Activated CD4-positive, alpha-beta T cell treated with anti-CD3 and anti-CD28 coated beads, Interleukin-2, amount 50 U/mL, for 48 hours (primary cell): ENCODE data around the gene PROM1.

Source experiments
- DNase-seq, 2 experiments: peaks; one replicate each; pipeline ENCODE4 v3.0.0-alpha.2; 2020

The PROM1 gene, protein sequence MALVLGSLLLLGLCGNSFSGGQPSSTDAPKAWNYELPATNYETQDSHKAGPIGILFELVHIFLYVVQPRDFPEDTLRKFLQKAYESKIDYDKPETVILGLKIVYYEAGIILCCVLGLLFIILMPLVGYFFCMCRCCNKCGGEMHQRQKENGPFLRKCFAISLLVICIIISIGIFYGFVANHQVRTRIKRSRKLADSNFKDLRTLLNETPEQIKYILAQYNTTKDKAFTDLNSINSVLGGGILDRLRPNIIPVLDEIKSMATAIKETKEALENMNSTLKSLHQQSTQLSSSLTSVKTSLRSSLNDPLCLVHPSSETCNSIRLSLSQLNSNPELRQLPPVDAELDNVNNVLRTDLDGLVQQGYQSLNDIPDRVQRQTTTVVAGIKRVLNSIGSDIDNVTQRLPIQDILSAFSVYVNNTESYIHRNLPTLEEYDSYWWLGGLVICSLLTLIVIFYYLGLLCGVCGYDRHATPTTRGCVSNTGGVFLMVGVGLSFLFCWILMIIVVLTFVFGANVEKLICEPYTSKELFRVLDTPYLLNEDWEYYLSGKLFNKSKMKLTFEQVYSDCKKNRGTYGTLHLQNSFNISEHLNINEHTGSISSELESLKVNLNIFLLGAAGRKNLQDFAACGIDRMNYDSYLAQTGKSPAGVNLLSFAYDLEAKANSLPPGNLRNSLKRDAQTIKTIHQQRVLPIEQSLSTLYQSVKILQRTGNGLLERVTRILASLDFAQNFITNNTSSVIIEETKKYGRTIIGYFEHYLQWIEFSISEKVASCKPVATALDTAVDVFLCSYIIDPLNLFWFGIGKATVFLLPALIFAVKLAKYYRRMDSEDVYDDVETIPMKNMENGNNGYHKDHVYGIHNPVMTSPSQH

DNA sequence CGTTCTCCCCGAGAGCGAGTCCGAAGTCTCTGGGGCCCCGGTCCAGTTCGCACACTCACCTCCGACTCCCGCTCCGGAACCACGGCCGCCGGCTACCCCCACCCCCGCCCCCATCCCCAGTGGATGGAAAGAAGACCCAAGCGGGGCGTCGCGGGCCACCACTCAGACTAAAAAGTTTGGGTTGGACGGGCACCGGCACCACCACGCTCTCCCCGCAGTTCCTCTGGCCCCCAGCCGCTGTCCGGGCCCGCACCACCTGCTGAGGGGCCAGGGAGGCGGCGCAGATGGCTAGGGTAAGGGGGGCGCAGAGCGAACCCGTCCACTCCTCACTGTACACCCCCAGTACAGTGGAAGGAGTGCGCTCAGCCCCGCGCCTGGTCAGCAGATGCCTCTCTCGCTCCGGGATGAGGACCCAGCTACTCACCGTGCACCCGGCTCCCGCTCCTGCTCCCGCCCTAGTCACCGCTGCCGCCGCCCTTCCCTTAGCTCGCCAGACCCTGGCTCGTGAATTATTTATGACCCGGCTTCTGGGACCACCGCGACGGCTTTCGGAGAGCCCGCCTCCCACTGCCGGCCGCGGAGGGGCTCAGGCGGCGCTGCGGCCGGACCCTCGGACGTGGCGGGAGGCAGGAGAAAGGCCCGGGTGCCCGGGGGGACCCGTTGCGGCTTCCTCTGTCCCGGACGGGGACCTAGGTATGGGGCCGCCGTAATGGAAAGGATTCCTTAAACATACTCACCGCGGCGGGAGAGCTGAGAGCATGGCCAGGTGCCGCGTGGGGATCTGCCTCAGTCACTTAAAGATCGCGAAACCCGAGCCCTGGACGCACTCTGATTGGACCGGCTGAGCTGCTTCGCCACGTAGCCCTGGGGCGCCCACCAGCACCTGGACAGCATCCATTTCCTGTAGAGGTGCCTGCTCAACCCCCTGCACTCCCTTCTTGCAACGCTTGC, at the start of gene PROM1:
TSS of gene PROM1 (minus strand) at position 783 of the 951 bp plus-strand sequence. CDS start 8,117 bp downstream, outside the sequence.
- no peak for DNase-seq

DNA sequence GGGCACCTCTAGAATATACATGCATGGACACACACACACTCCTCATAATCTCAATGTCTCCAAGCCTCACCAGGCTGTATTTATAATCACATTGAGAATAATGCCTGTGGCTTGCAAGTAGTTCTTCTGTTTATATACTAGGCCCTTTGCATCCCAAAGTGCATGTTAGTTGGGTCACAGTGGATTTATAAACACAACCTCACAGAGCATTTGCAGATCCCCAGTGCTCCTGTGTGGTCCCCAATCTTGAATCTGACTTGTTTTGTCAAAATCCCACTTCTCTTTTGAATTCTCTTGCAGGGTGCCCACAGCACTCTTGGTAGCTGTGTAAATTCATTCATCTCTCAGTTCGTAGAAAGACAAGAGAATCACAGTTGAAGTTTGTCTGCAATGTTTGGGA, 49.6 kb upstream of the PROM1 start:
- DNase-seq: no peak

DNA sequence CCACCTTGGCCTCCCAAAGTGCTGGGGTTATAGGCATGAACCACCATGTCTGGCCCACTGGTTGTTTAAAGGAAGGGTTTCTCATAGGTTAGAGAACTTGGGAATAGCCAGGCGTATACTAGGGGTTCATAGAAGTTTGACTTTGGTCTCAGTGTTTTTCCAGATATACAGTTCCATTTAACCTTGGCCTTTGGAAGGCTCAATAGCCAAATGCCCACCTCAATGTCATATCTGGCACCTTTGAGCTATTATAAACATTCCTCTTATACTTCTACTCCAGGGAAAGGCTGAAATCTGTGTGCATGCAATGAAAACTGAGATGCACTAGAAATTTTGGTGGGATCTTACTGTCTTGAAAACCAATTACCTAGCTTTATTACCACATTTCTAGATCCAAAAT, 47.5 kb upstream of the PROM1 start:
- no peak for DNase-seq

DNA sequence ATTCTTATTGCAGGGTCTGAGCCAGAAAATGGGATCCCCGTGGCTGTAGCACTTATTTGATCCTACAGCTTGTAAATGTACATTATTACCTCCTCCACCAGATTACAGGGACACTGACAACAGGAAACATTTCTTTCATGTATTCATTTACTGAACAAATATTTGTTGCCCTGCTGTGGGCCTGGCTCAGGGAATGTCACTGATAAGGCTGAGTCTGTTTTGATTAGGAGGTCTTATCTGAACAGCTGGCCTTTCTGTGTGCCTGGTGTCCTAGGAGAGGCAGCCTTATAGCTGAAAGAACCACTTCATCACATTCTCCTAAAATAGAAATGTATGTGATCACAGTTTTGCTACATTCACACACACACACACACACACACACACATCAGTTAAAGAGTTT, 45.5 kb upstream of the PROM1 start:
- no peak for DNase-seq

DNA sequence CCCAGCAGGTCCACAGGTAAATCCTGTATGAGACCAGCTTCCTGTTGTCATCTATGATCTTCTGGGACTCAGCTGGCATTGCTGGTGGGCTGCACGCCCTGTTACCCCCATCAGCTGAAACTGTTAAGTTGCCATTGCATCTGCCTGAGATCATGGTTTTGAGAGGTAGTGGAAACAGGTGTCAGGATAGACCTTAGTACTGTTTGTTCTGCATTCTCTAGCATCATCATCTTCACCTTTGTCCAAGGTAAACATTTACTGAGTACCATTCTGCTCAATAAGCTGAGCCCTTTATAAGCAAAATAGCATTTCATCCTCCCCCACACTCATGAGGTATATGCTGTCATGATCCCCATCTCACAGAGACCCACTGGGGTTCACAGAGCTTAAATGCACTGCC, 42.9 kb upstream of the PROM1 start:
- no peak for DNase-seq

DNA sequence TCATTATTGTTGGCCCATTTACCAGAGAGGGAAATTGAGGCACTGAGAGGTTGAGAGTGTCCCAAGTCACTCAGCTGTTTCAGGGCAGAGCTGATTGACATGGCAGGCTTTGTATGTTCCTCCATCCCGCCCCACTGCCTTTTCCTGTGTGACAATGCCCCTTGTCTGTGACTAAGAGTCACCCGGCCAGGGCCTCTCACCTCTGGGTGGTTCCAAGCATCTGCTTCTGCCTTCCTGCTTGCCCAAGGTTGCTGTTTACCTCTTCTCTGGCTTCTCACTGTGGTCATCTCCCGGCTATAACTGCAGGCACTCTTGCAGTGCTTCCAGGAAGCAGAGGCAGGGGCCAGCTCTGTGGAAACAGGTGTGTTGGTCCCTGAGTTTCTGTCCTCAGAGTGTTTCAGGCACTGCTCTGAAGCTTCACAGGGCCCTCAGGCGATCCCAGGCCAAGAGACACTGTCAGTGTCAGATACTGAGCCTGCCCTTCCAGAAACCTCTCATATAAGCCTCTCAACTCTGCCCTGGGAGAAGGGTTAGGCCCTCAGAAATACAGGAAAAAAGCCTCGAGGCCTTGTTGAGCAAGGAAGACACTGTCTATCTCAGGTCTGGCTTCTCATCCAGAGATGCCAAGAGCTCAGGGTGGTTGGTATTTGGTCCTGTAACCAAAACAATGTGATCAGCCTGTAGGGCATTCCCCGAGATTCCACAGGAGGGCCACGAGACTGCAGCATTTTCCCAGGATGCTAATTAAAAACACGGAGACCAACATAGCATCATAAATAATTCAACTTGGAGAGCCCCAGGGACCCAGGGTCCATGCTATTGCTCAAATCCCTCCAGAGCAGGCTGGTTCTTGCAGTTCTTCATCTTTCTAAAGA, 42.0 kb upstream of the PROM1 start:
- no peak for DNase-seq

DNA sequence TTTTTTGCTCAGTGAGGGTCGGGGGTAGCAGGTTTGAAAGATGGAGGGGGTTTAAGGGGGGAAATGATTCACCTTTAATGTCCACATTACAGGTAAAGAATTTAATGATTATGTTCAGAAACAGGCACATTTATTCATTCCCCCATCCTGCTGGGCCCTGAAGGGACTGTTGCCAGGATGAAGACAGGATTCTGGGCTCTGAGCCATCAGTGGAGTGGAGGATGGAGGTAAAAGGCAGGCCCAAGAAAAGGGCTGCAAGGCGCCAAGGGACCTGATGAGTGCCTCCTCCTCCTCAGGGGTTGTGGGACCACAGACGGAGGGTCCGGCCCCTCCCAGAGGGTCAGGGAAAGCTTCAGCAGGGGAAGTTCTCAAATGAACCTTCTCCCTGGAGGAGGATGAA, 40.4 kb upstream of the PROM1 start:
- no peak for DNase-seq

DNA sequence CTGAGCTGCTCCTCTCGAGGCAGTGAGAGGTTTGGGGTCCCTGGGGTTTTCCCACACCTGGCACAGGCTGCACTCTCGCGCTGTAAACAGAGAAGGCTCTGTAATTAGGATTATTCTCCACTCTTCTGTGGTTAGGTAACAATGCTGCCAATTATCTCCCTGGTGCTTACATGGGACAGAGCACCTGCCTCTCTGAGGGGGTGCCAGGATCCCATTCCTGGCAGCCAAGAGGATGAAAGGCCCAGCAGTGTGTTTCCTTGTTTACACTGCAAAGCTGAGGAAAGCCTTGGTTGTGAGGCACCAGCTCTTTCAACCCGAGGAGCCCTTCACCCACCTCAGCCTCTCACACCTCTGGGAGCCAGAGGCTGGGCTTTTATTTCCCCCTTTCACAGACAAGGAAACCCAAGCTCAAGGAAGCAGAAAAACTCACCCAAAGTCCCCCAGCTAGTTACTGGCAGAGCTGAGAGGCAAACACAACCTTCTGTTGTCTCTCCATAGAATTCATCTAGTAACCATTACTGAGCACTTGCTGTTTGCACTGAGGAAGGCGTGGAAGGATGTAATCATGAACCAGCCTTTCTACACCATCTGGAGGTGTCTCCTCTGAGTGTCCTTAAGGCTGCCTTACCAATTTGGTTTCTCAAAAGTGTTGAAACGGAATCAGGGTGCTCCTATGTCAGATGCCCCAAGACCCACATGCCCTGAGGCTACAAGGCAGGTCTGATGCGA, 39.7 kb upstream of the PROM1 start:
- DNase-seq: no peak

DNA sequence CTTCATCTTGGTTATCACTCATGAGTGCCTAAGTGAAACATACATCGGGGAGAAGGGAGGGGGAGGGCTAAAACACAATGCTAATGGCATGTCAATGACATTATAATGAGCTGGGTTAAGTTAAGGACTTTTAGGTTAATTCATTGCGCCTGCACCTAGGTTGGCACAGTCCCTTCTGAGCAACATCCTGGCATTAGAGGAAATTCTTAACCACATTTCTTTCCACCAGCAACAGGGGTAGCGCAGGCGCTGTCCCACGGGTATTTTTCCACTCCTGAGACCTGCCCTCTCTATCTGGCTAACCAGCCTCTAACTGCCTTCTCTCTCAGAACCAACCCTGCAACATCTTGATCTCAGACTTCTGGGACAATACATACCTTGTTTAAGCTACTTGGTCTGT, 39.0 kb upstream of the PROM1 start:
- peak; percentile 25 to 40 for DNase-seq

DNA sequence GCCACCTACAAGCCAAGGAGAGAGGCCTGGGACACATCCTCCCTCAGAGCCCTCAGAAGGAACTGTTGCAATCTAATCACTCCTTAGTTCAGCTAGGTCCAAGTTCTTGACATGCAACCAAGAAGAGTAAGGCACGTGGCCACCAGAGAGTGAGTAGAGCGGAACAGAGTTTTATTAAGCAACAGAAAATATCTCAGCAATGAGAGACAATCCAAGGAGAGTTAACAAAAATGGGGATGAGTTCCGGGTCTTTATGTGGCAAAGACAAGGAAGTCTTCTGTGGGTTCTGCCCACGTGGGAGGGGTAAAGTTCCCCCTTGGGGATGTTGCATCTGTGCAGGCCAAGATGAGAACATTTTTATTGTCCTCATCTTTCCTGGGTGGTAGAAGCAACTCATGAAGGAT, 38.5 kb upstream of the PROM1 start:
- DNase-seq: no peak

DNA sequence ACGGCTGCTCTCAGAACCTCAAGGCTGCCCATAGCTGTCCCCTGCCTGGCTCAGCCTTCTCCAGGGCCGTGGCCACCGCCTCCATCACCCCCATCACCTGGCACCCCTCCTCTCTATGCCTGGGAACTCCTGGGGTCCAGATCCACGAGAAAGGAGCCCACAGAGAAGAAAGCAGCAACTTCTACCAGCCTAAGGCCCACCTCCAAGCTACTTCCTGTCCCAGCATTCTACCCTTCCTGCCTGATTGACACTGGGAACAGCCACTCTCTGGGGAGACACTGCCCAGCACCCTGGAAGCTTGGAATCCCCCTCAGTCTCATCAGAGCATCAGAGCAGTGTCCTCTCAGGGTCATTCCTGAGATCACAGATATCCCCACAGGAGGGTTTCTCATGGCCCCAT, 36.9 kb upstream of the PROM1 start:
- DNase-seq: no peak

DNA sequence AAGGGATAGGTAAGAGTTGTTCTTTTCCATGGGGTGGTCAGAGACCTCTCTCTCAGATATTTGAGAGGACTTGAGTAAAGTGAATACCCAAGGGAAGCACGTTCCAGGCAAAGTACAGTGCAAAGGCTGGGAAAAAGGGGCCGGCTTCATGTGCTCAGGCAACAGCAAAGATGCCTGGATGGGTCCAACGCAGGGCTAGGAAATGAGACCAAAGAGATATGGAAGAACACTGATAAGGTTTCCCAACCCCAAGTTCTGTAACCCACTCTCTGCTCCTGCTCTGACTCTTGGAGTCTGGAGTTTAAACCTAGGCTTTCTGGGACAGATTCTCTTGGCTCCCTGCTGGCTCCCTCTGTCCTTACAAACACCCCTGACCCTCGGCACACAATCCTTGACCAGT, 36.2 kb upstream of the PROM1 start:
- DNase-seq: no peak

DNA sequence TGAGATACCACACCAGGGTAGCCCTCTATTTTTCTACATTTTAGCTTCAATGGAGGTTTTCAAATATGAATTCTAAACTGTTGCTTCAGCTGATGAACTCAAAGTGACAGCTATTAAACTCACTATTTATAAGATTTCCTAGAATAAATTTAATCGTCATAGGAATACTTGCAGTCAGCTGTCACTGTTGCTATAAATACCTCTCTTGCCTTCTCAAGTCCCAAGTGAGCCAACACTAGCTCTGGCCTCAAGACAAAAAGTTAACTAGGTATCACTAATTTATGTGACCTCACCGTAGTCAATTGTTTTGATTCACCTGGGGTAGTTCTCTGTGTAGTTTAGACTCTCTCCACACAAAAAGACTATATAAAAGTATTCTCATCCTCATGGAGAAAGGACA, 34.3 kb upstream of the PROM1 start:
- DNase-seq: no peak

DNA sequence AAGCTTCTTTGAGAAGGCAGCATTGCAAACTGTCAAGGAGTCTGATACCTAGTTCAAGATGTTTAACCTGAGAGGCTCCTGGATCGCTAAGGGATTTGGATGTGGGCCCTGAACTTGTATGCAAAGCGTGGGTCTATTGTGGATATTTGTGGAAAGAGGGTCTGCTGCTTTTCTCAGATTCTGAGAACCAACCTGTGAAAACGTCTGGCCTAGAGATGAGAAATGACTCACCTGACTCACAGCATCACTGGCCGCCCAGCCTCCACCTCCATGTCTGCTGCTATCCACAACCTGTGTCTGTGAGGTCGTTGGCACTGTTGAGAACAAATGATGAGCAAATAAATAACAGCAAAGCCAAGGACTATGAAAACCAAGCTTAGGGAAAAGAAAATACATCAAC, 33.3 kb upstream of the PROM1 start:
- no peak for DNase-seq

DNA sequence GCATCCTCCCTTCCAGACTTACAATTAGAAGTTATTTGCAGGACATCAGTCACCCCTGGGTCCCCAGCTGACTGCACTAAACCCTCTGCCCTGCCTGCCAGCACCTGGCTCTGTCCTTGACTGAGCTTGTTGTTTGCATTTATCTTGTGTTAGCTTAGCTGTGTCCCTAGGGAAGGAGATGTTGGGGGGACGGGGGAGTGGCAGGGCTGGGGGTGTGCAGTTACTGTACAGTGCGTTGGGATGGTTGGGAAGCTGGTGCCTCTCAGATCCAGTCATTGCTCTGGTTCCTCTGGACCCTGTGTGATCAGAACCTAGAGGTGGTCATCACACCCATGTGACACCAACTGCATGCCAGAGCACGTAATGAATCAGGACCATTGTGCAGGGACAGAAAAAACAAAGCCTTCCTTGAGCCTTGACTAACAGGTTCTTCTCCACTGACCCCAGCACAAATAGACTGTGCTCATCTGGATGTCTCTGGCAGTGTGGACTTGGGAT, 32.7 kb upstream of the PROM1 start:
- DNase-seq: no peak

DNA sequence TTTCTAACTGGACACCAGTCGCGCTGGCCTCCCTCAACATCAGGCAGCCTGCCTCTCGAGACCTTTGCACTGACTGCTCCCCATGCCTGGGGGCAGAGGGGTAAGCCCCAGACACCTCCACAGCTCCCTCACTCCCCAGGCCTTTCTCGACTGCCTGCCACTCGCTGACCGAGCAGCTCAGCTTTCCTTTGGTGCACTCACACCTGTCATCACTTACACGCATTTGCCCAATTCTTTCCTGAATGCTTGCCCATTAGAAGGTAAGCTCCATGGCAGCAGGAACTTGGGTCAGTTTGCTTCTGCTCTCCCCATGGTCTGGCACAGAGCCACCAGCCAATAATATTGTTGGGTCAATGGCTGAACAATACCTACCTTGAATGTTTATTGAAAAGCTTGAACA, 32.2 kb upstream of the PROM1 start:
- DNase-seq: no peak

DNA sequence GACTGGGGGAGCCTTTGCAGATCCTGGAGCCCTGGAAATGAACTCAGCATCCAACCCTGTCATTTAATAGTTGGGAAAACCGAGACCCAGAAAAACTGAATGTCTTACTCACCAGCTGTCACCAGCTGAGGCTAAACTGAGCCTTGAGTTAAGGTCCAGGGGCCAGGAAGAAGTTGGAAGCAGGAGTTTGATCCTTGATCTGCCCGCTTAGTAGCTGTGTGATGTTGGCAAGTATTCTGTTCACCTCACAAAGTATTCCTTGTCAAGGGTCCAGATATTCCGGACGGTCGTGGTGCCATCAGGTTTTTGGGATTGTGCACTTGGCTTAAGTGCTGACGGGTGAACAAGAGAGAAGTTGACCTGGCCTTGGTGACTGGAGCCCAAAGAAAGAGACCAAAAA, 30.7 kb upstream of the PROM1 start:
- DNase-seq: no peak

DNA sequence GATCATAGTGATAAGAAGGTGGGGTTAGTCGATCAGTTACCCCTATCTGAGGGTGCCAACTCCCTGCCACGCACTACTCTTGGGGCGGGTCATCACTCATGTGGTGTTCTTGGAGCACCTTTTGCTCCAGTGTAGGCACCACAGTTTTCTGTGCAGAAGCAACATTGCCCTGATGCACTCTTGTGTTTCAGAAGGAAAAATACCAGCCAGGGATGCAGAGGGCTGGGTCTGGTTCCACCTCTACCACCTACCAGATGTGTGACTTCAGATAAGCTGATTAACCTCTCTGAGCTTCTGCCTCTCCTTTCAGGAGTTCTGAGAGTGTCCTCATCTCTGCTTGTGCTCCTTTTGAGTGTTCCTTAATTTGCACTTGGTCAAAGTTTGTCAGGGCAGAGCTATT, 29.9 kb upstream of the PROM1 start:
- DNase-seq: no peak

DNA sequence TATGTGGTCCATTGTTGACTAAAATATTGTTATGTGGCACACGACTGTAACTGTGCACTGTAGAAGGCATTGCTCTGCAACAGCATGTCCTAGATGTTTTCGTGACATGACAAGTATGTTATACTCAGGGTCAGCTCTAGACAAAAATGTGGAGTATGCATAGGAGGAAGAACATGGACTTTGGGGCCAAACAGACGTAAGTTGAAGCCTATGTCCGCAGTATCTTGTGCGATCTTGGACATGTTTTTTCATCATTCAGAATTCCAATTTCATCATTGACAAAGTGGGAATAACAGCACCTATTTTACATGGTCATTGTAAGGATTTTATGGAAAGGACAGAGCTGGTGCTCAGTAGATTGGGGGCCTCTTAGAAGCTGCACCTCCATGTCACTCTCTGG, 27.7 kb upstream of the PROM1 start:
- DNase-seq: no peak

DNA sequence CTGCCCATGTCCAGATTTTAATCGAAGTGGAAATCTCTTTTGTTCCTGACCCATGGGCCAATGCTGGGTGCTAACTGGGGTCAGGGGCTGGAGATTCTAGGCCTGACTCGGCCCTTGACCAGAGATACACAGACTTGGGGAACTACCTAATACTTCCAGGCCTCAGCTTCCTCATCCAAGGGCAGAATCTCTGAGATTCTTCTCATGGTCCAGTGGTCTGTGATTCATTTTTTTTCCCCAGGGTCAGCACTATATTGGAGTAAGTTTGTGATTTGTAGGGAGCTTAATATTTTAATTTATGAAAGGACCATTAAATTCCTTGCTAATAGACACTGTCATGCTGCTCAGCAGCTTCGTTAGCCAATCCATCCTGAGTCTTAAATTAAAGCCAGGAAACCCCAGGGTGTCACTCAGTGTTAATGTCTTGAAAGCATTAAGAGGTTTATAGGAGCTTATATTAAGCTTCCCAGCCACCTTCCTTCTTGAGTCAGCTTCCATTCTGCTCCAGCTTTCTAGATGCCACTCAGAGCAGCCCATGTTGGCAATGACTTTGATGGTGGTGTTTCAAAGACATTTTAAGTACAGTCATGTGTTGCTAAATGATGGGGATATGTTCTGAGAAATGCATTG, 27.0 kb upstream of the PROM1 start:
- no peak for DNase-seq

DNA sequence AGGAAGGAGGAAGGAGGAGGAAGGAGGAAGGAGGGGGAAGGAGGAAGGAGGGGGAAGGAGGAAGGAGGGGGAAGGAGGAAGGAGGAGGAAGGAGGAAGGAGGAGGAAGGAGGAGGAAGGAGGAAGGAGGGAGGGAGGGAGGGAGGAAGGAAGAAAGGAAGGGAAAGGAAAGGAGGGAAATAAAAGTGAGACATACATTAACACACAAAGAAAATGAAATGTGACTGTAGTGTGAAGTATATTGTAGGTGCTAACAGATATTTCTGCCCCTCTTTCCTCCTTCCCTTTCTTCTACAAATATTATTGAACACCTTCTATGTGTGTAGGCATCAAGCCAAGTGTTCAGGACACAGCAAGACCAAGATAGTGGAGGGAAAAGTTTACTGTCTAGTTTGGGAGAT, 26.4 kb upstream of the PROM1 start:
- no peak for DNase-seq
